NCI-H446 (cell line): ENCODE data around the gene TFR2.

ENCODE experiments used
- DNase-seq, 2 experiments: peaks; one replicate each; lab custom pipeline; 2025; lab: John Stamatoyannopoulos, UW

TFR2 gene

DNA sequence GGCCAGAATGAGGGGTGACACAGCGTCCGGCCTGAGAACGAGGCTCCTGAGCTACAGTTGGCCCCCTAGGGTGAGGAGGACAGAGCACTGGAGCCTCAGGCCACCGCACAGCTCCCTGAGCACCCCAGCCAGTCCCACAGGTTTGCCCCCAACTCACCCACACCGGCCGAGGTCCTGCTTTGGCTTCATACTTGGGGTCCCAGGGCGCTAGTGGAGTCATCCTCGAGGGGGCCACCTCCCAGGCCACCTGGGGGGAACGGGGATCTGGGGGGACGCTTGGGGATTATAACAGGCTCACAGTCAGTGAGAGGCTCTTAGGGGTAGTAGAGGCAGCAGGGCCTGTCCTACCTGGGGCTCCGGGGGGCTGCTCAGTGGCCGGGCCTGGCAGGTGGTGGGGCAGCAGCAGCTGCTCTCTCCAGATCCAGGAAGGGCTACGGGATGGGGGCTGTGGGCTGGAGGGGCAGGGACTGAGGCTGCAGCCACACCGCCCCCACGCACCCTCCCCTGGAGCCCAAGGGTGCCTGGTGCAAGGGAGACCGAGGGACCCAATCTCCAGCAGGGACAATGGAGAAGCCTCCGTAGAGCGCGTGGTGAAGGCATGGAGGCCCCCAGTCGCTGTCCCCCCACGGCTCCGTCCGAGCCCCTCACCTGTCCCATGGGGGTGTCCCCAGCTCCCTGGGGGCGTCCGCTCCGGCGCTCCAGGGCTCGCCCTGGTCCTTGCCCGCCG, 68.2 kb downstream of the TFR2 start:
- no peak for DNase-seq

DNA sequence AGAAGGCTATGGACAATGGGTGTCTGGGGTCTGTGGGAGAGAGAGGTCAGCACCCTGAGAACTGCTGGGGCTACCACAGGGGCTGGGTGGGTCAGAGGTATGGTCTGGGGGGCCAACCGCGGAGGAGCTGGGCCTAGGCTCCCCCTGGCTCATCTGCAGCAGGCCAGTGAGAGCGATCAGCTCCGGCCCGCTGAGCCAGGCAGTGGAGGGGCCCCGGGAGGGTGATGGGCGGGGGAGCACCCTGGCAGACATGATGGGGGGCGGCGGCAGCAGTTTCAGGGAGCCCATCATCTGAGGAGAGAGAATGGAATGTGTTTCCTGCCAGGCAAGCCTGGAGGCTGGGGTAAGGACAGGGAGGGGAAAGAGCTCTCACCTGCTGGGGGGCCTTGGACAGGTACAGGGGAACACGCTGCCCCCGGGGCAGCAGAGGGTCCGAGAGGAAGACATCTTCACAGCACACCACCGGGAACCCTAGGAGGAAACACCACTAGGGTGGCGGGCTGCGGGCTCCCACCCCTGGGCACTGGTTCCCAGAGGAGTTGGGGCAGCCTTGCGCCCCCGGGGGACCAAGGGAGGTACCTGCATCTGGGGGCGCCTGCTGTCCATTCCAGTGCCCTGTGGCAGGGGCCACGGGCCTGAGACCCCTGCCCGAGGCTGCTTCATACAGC, 68.9 kb downstream of the TFR2 start:
- no peak for DNase-seq

GRCh38 chr7:100571829-100572116, 69.6 kb downstream of the TFR2 start:
- no peak for DNase-seq

- DNase-seq: no peak
Observed at GRCh38 chr7:100570954-100571828, 70.2 kb downstream of the TFR2 start.
